Measurements from ENCODE around the gene ATP1B2. TPM values are rescaled to one million over a fixed set of nuclear protein-coding genes. Genes with fewer than 3 reads are reported as not detected.
"Not testable (repeated sequence)": the region's sequence is repeated elsewhere in the genome, so short reads cannot be mapped to it uniquely, and the experiment has no call there.

ATP1B2 gene
- total RNA-seq, 1 experiment from 2014 or later: 1.6 TPM

DNA sequence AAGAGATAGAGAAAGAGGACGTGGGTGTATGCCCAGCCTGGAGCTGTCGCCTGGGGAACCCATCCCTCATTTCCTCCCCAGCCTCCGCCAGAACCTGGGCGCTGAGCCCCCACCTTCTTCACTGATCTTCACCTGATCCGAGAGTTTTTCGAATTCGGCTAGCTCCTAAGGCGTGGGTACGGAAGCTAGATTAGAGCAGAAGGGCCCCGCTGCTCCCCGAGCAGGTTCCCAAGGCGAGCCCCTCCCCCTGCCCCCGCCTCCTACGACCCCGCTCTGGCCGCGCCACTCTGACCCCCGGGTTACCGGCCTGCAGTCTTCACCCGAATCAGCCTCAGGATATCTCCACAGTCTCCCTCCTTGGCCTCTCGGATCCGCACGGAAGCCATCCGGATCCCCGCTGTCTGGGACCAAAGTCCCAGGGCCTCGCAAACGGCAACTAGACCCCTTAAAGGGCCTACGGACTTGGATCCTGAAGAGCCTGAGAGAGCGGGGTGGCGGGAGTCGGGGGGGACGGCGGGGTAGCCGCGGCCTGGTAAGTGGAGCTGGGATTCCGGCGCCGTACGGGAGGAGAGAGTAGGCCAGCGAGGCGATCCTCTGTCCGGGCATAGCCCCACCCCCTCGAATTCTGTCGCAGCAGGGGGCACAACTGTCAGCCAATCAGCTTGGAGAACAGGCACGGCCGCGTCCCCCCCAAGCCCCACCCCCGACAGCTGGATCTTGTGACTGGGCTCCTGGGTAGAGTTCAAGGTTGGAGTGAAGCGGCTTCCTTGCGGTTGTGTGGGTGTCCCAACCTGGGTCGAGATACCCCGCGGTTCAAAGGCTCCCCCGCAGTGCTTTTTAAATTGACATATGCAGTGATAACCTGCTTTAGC, 23.2 kb upstream of the ATP1B2 start, which contains the start of gene SAT2:
TSS of gene SAT2 (minus strand) at position 572 of the 872 bp plus-strand sequence. CDS start at position 386, 186 bp downstream.
- DNase-seq: peak; percentile 99
- Histone ChIP-seq H3K4me3 (ENCODE audit: insufficient read depth, low read depth, low read length) (peak within 1 kb of the TSS; percentile 83), H3K27me3 (ENCODE audit: control insufficient read depth, insufficient read depth, low read length) (no peaks in the 10 kb centered on the region), H3K36me3 (replicated peaks; ENCODE audit: control insufficient read depth, insufficient read depth, low read length) (peaks cover 4% of the 10 kb centered on the region)

DNA sequence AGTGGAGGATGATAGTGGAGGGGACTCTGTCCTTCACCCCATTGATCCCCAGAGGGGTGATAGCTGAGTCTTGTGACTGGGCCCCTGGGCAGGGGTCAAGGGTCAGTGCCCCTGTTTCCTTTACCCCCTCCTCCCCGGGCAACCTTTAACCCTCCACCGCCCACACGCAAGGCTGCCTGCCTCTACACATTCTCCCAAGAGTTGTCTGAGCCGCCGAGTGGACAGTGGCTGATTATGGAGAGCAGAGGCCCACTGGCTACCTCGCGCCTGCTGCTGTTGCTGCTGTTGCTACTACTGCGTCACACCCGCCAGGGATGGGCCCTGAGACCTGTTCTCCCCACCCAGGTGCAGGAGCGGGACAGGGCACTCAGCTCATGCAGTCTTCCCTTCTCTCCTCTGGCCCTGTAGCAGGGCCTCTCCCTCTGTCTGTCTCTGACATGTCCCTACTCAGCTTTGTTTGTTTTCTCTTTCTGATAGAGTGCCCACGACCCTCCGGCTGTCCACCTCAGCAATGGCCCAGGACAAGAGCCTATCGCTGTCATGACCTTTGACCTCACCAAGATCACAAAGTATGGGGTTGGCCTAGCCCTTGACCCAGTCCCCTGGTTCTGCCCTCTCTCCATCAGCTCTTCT, 20.7 kb upstream of the ATP1B2 start, which contains the start of gene SHBG:
TSS of gene SHBG (plus strand) at position 197 of the 633 bp plus-strand sequence. CDS start at position 235, 38 bp downstream.
- Histone ChIP-seq H3K36me3 (replicated peaks; ENCODE audit: control insufficient read depth, insufficient read depth, low read length) (peaks cover 4% of the 10 kb centered on the region), H3K27me3 (ENCODE audit: control insufficient read depth, insufficient read depth, low read length) (no peaks in the 10 kb centered on the region), H3K4me3 (ENCODE audit: insufficient read depth, low read depth, low read length) (no peak within 1 kb of the TSS)
- DNase-seq: no peak

DNA sequence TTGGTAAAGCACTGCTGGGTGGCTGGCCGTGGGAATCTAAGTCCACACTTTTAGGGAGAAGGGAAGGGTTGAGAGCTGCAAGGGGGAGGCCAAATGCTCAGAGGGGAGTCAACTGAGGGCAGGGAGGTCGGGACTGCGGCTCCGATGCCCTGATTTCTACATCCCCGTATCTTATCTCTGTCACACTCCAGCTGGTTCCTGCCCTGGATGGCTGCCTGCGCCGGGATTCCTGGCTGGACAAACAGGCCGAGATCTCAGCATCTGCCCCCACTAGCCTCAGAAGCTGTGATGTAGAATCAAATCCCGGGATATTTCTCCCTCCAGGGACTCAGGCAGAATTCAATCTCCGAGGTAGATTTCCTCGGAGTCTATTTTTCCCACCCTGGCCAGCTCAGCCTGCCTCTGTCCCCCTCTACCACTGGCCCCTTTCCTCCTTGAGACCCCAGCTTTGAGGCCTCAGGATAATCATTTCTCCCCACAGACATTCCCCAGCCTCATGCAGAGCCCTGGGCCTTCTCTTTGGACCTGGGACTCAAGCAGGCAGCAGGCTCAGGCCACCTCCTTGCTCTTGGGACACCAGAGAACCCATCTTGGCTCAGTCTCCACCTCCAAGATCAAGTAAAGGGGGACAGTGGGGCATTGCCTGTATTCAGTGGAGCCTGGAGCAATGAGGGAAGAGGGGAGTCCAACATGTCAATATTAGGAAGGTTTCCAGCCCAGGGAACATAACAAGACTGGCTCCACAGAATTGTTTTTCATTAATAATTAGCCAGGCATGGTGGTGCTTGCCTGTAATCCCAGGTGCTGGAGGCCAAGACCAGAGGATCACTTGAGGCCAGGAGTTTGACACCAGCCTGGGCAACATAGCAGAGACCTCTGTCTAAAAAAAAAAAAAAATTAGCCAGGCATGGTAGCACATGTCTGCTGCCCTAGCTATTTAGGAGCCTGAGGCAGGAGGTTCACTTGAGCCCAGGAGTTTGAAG, 19.0 kb upstream of the ATP1B2 start:
- Histone ChIP-seq H3K36me3 (replicated peaks; ENCODE audit: control insufficient read depth, insufficient read depth, low read length) (no peaks in the 10 kb centered on the region), H3K4me3 (ENCODE audit: insufficient read depth, low read depth, low read length) (no peak overlapping the region), H3K27me3 (ENCODE audit: control insufficient read depth, insufficient read depth, low read length) (no peaks in the 10 kb centered on the region)
- no peak for DNase-seq

DNA sequence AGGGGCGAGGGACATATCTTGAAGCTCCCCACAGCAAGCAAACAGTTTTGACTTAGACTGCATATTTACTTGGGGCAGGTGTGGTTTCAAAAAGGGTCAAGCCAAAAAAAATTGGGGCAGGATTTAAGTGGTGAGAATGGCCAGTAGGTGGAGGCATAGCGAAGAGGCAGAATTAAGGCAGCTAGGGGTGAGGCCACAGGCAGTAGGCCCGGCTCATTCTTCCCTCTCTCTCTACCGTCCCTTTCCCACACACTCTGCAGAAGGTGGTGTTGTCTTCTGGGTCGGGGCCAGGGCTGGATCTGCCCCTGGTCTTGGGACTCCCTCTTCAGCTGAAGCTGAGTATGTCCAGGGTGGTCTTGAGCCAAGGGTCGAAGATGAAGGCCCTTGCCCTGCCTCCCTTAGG, 18.2 kb upstream of the ATP1B2 start:
- Histone ChIP-seq H3K4me3 (ENCODE audit: insufficient read depth, low read depth, low read length) (no peak overlapping the region), H3K27me3 (ENCODE audit: control insufficient read depth, insufficient read depth, low read length) (no peaks in the 10 kb centered on the region), H3K36me3 (replicated peaks; ENCODE audit: control insufficient read depth, insufficient read depth, low read length) (no peaks in the 10 kb centered on the region)
- DNase-seq: peak; percentile 89

DNA sequence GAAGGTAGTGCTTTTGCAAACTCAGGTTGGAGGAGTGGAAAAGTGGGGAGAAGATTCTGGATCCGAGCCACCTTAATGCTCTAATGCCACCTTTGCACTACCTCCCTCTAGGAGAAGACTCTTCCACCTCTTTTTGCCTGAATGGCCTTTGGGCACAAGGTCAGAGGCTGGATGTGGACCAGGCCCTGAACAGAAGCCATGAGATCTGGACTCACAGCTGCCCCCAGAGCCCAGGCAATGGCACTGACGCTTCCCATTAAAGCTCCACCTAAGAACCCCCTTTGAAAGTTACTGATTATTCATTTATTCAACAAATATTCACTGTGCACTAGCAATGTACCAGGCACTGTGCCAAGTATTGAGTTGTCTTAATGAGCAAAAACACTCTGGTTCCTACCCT, 17.6 kb upstream of the ATP1B2 start:
- no peaks in the 10 kb centered on the region for H3K27me3 ChIP-seq (ENCODE audit: control insufficient read depth, insufficient read depth, low read length)
- peak; percentile 69 for DNase-seq
- no peak overlapping the region for H3K4me3 ChIP-seq (ENCODE audit: insufficient read depth, low read depth, low read length)
- no peaks in the 10 kb centered on the region for H3K36me3 ChIP-seq (replicated peaks; ENCODE audit: control insufficient read depth, insufficient read depth, low read length)

DNA sequence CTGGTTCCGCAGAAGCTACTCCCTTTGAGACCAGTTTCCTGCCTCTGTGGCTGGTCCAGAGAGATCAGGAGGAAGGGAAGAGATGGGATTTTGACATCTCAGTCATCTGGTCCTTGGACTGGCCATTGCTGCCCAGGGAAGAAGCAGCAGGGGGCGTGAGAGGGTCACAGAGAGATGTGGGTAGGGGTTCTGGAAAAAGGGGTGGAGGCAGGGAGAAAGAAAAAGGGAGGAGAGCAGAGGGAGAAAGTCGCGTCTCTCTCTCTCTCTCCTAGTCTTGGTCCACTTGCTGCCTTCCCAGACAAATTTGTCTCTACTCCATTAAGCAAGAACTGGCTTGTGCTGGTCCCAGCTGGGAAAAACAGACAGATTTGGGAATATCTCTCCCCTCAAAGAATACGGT, 16.3 kb upstream of the ATP1B2 start:
- DNase-seq: peak; percentile 89
- Histone ChIP-seq H3K4me3 (ENCODE audit: insufficient read depth, low read depth, low read length) (no peak overlapping the region), H3K27me3 (ENCODE audit: control insufficient read depth, insufficient read depth, low read length) (no peaks in the 10 kb centered on the region), H3K36me3 (replicated peaks; ENCODE audit: control insufficient read depth, insufficient read depth, low read length) (no peaks in the 10 kb centered on the region)

DNA sequence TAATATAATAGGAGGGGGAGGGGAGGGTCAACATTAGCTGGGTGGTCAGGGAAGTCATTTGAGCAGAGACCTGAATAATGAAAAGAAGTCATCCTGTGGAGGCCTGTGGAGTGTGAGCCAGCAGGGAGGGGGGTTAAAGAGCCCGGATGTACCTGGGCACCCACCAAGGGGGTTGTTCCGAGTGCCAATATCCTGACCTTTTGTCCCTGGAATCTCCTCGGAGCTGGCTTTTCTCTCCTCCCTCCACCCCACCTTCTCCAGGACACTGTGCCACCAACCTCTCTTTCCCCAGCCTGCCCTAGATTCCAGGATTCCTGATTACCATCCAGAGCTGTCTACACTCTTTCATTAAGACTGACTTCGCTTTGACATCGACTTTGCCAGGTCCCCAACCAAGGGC, 14.6 kb upstream of the ATP1B2 start:
- no peaks in the 10 kb centered on the region for H3K36me3 ChIP-seq (replicated peaks; ENCODE audit: control insufficient read depth, insufficient read depth, low read length)
- peak; percentile 55 for DNase-seq
- no peaks in the 10 kb centered on the region for H3K27me3 ChIP-seq (ENCODE audit: control insufficient read depth, insufficient read depth, low read length)
- no peak overlapping the region for H3K4me3 ChIP-seq (ENCODE audit: insufficient read depth, low read depth, low read length)

DNA sequence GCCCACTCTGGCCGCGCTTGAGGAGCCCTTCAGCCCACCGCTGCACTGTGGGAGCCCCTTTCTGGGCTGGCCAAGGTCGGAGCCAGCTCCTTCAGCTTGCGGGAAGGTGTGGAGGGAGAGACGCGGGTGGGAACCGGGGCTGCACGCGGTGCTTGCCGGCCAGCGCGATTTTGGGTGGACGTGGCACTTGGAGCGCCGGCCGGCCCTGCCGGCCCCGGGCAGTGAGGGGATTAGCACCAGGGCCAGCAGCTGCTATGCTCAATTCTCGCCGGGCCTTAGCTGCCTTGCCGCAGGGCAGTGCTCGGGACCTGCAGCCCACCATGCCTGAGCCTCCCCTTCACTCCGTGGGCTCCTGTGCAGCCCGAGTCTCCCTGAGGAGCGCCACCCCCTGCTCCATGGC, 9.9 kb upstream of the ATP1B2 start:
- DNase-seq: no peak
- no peaks in the 10 kb centered on the region for H3K27me3 ChIP-seq (ENCODE audit: control insufficient read depth, insufficient read depth, low read length)
- no peak overlapping the region for H3K4me3 ChIP-seq (ENCODE audit: insufficient read depth, low read depth, low read length)
- no peaks in the 10 kb centered on the region for H3K36me3 ChIP-seq (replicated peaks; ENCODE audit: control insufficient read depth, insufficient read depth, low read length)

DNA sequence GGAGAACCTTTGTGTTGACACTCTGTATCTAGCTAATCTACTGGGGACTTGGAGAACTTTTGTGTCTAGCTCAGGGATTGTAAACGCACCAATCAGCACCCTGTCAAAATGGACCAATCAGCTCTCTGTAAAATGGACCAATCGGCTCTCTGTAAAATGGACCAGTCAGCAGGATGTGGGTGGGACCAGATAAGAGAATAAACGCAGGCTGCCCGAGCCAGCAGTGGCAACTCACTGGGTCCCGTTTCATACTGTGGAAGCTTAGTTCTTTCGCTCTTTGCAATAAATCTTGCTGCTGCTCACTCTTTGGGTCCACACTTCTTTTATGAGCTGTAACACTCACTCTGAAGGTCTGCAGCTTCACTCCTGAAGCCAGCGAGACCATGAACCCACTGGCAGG, 9.1 kb upstream of the ATP1B2 start:
- H3K4me3 ChIP-seq (ENCODE audit: insufficient read depth, low read depth, low read length); H3K36me3 ChIP-seq (replicated peaks; ENCODE audit: control insufficient read depth, insufficient read depth, low read length); DNase-seq; H3K27me3 ChIP-seq (ENCODE audit: control insufficient read depth, insufficient read depth, low read length): not testable (repeated sequence)

DNA sequence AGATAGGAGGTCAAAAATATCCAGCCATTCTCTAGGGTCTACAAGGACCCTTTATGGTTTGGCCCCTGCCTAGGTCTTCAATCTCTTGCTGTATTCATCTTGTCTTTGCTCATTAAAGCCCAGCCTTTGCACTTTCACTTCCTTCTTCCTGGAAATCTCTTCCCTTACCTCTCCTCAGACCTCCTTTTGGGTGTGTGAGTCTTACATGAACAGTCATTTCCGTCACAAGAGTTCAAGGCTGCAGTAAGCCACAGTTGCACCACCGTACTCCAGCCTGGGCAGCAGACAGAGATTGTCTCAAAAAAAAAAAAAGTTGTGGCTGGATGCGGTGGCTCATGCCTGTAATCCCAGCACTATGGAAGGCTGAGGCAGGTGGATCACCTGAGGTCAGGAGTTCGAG, 6.0 kb upstream of the ATP1B2 start:
- DNase-seq: peak; percentile 2
- Histone ChIP-seq H3K4me3 (ENCODE audit: insufficient read depth, low read depth, low read length) (no peak overlapping the region), H3K36me3 (replicated peaks; ENCODE audit: control insufficient read depth, insufficient read depth, low read length) (no peaks in the 10 kb centered on the region), H3K27me3 (ENCODE audit: control insufficient read depth, insufficient read depth, low read length) (peaks cover under 1% of the 10 kb centered on the region; the same call in 1 of the 2 replicates)

DNA sequence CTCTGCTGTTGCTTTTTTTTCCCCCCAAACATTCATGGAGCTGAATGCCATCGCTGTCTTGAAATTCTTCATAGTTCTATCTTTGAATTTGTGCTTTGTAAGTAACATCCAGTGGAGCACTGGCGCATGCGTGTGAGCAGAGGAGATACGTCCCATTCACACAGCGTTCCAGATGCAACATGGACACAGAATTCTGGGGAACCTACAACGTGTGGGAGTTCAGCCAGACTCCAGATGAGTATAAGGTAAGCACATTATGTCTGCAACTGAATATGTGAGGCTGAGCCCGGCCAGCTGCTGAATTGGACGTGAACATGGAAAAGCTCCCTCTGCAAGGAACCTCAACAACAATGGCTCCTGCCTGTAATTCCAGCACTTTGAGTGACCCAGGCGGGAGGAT, 4.3 kb upstream of the ATP1B2 start:
- peak; percentile 7 for DNase-seq
- H3K36me3 ChIP-seq (replicated peaks; ENCODE audit: control insufficient read depth, insufficient read depth, low read length): no peaks in the 10 kb centered on the region
- H3K4me3 ChIP-seq (ENCODE audit: insufficient read depth, low read depth, low read length): no peak overlapping the region
- H3K27me3 ChIP-seq (ENCODE audit: control insufficient read depth, insufficient read depth, low read length): peaks cover 10% of the 10 kb centered on the region

DNA sequence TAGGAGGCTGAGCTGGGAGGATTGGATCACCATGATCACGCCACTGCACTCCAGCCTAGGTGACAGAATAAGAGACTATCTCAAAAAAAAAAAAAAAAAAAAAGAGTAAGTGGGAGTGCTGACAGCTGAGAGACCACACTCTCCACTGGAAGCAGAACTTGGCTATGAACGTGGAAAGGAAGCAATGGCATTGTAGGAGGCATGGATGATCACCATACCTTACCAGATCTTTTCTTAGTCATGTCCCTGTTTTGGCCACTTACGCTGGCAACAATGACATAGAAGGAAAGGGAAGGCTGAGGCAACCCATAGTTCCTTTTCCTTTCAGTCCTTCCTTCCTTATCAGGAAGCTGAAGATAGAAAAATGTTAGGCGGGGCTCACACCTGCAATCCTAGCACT, 3.7 kb upstream of the ATP1B2 start:
- no peak for DNase-seq
- peaks cover 16% of the 10 kb centered on the region for H3K27me3 ChIP-seq (ENCODE audit: control insufficient read depth, insufficient read depth, low read length)
- H3K36me3 ChIP-seq (replicated peaks; ENCODE audit: control insufficient read depth, insufficient read depth, low read length): no peaks in the 10 kb centered on the region
- no peak overlapping the region for H3K4me3 ChIP-seq (ENCODE audit: insufficient read depth, low read depth, low read length)

DNA sequence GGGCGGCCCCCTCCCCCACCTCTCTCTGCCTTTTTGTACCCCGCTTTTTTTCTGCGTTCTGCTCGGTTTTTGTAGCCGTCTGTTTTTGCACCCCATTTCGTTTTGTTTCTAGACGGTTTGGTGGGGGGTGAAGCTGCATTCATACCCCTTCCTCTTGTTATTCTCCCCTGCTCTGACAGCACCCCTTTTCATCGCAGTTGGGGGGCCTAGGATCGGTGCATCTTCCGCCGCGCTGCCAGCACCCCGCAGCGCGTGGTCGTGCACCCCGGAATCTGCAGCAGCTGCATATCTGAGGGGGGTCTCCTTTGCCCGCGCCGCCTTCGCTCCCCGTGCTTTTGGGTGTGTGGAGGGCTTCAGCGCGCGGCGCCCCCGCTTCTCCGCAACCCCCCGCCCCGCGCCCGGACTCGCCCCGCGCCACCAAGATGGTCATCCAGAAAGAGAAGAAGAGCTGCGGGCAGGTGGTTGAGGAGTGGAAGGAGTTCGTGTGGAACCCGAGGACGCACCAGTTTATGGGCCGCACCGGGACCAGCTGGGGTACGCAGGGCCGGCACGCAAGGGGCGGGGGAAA, 455 bp downstream of the ATP1B2 start:
- H3K4me3 ChIP-seq (ENCODE audit: insufficient read depth, low read depth, low read length): peak overlapping the region; percentile 60
- no peaks in the 10 kb centered on the region; the same call in 1 of the 2 replicates for H3K36me3 ChIP-seq (replicated peaks; ENCODE audit: control insufficient read depth, insufficient read depth, low read length)
- no peak for DNase-seq
- H3K27me3 ChIP-seq (ENCODE audit: control insufficient read depth, insufficient read depth, low read length): peaks cover 28% of the 10 kb centered on the region
